ENCODE measurements around the gene WHRN. TPM values are rescaled to one million over a fixed set of nuclear protein-coding genes. Genes with fewer than 3 reads are reported as not detected.

Gene WHRN
- total RNA-seq, 4 donors from 2014 or later, result 0.82 to 4.1 (median 2.3) TPM

DNA sequence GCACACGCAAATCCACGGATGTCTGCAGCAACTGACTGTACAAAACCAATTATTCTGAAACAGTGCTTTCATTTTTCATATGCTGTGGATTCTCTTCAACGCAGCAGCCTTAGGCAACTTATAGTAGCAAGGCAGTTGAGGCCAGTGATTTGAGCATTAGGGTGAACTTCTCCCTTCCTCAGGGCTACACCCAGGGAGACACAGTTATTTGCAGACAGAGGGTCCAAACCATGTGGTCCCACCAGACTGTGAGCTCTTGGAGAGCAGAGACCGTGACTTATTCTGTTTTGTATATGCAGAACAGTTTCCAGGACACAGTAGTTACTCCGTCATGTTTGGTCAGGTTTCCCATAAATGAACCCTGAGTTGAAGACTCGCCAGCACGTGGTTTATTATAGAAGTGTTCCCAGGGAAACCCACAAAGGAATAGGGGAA is 19.0 kb upstream of the WHRN start:
- TF ChIP-seq, protein P1, sequence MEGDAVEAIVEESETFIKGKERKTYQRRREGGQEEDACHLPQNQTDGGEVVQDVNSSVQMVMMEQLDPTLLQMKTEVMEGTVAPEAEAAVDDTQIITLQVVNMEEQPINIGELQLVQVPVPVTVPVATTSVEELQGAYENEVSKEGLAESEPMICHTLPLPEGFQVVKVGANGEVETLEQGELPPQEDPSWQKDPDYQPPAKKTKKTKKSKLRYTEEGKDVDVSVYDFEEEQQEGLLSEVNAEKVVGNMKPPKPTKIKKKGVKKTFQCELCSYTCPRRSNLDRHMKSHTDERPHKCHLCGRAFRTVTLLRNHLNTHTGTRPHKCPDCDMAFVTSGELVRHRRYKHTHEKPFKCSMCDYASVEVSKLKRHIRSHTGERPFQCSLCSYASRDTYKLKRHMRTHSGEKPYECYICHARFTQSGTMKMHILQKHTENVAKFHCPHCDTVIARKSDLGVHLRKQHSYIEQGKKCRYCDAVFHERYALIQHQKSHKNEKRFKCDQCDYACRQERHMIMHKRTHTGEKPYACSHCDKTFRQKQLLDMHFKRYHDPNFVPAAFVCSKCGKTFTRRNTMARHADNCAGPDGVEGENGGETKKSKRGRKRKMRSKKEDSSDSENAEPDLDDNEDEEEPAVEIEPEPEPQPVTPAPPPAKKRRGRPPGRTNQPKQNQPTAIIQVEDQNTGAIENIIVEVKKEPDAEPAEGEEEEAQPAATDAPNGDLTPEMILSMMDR (IDR thresholded peaks at IDR 0.05; ENCODE audit: low read depth), result no peak

DNA sequence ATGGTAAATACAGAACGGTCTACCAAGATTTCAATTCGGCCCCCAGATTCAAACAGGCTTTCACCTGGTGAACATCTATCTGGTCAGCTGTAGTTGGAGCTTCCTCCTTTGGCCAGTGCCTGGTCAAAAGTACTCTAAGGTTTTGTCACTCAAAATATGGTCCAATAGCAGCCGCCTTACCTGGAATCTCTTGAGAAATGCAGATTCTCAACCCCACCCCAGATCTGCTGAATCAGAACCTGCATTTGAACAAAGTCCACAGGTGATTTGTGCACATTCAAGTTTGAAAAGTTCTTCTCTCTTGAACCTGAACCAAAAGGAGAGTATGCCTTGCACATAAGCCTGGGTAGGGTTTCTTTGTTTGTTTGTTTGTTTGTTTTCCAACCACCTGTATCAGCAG is 17.6 kb upstream of the WHRN start:
- TF ChIP-seq, protein P1 (IDR thresholded peaks at IDR 0.05; ENCODE audit: low read depth), result no peak

DNA sequence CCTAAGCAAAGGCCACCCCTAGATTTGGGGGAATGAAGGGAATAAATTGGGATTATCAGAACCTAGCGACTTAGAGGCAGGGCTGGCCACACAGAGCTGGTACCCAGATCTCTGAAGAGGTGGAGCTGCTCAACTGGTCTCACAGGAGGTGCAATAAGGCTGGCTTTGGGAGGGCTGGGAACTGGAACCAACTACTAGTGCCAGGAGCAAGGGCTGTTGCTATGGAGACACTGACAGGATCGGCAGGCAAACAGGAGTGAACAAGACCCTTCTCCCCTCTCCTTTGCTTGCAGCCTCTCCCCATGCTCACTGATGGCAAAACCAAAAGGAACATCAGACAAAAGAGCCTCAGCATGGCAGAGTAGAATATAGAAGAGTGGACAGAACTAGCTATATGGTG is 17.0 kb upstream of the WHRN start:
- TF ChIP-seq, protein P1 (IDR thresholded peaks at IDR 0.05; ENCODE audit: low read depth), result no peak

DNA sequence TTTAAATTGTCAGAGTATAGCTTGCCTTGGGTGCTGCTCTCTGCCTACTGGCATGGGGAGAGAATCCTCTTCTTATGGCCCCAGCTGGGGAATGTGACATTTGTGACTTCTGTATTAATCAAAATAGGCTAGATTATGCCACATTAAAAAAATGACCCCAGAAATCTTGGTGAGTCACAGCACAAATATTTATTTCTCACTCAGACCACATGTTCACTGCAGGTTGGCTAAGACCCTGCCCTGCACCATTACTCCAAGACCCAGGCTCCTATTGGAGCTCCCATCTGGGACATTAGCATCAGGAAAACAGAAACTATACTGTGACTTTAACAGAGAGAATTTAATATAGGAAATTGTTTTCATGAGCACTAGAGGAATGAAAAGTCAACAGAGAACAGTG is 16.6 kb upstream of the WHRN start:
- TF ChIP-seq, protein P1 (IDR thresholded peaks at IDR 0.05; ENCODE audit: low read depth), result no peak

DNA sequence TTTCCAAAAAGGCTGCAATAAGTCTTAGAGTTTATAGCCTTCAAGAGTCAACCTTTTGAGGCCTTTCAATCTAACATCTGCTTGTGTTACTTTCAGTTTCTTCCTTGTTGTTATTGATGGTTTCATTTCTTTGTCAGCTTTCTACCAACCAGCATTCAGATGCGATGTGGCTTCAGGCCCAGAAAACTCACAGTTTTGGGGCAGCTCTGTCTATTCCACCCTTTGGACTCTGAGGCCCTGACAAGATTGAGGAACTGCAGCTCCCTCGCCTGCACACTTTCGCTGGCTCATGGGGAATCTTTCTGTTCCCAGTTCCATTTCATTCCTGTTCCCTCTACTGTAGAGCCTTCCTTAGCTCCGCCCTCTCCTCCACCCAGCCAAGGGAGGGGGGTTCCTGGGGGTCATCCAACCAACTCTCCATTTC is 13.3 kb upstream of the WHRN start:
- TF ChIP-seq, protein P1 (IDR thresholded peaks at IDR 0.05; ENCODE audit: low read depth), result no peak

DNA sequence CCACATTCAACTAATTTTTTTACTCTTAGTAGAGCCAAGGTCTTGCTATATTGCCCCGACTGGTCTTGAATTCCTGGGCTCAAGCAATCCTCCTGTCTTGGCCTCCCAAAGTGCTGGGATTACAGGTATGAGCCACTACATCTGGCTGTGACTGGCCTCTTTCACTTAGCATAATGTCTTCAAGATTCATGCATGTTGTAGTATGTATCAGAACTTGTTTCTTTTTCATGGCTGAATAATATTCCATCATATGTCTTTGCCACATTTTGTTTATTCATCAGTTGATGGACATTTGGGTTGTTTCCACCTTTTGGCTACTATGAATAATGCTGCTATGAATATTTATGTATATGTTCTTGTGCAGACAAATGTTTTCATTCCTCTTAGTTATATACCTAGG is 12.8 kb upstream of the WHRN start:
- TF ChIP-seq, protein P1 (IDR thresholded peaks at IDR 0.05; ENCODE audit: low read depth), result no peak

DNA sequence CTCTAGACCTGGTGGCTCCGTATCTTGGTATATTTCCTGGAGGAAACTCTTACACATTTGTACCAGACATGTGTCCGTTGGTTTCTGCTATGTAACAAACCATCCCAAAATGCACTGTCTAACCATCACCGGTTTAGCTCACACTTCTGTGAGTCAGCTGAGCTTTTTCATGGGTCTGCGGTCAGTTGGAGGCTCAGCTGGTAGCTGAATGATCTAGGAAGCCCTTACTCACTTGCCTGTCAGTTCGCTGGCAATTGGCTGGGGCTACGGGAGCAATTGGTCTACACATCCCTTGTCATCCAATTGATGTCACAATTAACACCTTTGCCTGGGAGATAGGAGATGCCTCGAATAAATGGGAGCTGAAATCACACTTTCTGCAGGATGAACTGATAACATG is 11.6 kb upstream of the WHRN start:
- TF ChIP-seq, protein P1 (IDR thresholded peaks at IDR 0.05; ENCODE audit: low read depth), result no peak
